Measurements from ENCODE around the gene BRIP1. TPM values are rescaled to one million over a fixed set of nuclear protein-coding genes. Genes with fewer than 3 reads are reported as not detected.

Gene BRIP1
- total RNA-seq, 1 donor from 2014 or later, result 5.2 TPM

DNA sequence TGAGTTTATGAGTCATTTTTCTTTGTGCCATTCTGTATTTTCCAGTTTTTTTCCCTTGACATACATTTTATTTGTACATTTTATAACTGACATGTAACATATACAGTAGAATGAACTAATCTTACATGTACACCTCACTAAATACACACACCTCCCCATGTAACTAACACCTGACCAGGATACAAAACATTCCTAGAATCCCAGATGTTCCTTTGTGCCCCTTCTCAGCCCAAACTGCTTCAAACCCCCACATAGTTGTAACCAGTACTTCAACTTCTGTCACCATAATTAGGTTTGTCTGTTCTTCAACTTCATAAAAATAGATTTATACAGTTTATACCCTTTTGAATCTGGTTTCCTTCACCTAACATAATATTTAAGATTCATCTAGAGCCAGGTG lies 73.5 kb downstream of the BRIP1 start:
- H3K27me3 ChIP-seq (ENCODE audit: control insufficient read depth, insufficient read depth, low read length), result no peaks in the 10 kb centered on the region
- no peaks in the 10 kb centered on the region for H3K36me3 ChIP-seq (ENCODE audit: control insufficient read depth, insufficient read depth, low read length)
- no peak overlapping the region for H3K4me3 ChIP-seq (ENCODE audit: low read depth, low read length)
- no peak for DNase-seq (ENCODE audit: low read depth)
- TF ChIP-seq, protein P1, sequence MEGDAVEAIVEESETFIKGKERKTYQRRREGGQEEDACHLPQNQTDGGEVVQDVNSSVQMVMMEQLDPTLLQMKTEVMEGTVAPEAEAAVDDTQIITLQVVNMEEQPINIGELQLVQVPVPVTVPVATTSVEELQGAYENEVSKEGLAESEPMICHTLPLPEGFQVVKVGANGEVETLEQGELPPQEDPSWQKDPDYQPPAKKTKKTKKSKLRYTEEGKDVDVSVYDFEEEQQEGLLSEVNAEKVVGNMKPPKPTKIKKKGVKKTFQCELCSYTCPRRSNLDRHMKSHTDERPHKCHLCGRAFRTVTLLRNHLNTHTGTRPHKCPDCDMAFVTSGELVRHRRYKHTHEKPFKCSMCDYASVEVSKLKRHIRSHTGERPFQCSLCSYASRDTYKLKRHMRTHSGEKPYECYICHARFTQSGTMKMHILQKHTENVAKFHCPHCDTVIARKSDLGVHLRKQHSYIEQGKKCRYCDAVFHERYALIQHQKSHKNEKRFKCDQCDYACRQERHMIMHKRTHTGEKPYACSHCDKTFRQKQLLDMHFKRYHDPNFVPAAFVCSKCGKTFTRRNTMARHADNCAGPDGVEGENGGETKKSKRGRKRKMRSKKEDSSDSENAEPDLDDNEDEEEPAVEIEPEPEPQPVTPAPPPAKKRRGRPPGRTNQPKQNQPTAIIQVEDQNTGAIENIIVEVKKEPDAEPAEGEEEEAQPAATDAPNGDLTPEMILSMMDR (IDR thresholded peaks at IDR 0.05; ENCODE audit: insufficient read depth, low read length, poor library complexity, severe bottlenecking), result no peak

DNA sequence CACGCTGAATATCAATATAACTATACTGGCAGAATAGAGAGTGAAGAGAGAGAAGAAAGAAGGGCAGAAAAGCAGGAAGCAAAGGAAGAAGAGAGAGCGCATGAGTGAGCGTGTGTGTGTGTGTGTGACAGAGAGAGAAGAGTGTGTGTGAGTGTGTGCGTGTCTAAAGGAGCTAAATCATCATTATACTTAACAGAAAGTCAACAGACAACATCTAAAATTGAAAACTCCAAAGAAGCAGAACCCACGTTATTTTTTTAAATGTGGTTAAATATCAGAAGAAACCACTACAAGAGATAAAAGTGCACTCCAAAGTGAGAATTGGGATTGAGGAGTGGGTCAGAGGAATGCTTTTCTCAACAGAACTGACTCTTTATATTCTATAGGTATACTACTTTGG lies 77.2 kb downstream of the BRIP1 start:
- TF ChIP-seq, protein P1 (IDR thresholded peaks at IDR 0.05; ENCODE audit: insufficient read depth, low read length, poor library complexity, severe bottlenecking), result no peak
- Histone ChIP-seq H3K4me3 (ENCODE audit: low read depth, low read length) (no peak overlapping the region), H3K27me3 (ENCODE audit: control insufficient read depth, insufficient read depth, low read length) (no peaks in the 10 kb centered on the region), H3K36me3 (ENCODE audit: control insufficient read depth, insufficient read depth, low read length) (no peaks in the 10 kb centered on the region)
- no peak for DNase-seq (ENCODE audit: low read depth)

DNA sequence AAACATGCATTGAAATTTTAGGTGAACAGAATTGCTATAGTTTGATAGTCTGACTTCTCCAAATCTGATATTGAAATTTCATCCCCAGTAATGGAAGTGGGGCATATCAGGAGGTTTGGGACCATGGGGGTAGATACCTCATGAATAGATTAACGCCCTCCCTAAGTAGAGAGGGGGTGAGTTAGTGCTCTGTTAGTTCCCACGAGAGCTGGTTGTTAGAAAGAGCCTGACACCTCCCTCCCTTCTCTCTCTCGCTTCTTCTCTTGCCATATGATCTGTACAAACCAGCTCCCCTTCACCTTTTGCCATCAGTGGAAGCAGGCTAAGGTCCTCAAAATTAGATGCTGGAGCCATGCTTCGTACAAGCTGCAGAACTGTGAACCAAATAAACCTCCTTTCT lies 78.8 kb downstream of the BRIP1 start:
- H3K27me3 ChIP-seq (ENCODE audit: control insufficient read depth, insufficient read depth, low read length), result no peaks in the 10 kb centered on the region
- H3K4me3 ChIP-seq (ENCODE audit: low read depth, low read length), result no peak overlapping the region
- DNase-seq (ENCODE audit: low read depth), result no peak
- TF ChIP-seq, protein P1 (IDR thresholded peaks at IDR 0.05; ENCODE audit: insufficient read depth, low read length, poor library complexity, severe bottlenecking), result no peak
- no peaks in the 10 kb centered on the region for H3K36me3 ChIP-seq (ENCODE audit: control insufficient read depth, insufficient read depth, low read length)

DNA sequence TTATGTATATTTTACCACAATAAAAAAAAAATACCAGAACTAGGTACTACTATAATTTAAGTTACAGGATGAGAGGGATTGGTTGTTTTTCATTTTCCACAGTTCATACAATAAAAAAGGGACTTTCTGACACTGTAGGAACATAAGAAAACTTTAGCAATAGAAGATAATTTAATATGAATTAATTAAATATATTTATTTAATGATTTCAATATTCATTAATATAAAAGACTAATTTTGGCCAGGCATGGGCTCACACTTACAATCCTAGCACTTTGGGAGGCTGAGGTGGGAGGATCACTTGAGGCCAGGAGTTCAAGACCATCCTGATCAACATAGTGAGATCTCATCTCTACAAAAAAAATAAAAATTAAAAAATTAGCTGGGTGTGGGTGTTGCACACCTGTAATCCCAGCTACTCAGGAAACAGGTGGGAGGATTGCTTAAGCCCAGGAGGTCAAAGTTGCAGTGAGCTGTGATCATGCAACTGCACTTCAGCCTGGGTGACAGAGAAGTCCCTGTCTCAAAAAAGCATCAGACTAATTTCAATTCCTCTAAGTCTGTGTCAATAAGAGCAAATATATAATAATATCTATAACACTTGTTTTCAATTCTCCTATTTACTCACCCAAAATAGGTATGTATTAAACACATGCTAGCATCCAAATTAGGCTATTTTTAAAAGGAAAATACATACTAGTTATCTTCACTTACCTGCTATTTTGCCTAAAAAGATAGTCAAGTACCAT lies 79.6 kb downstream of the BRIP1 start:
- Histone ChIP-seq H3K4me3 (ENCODE audit: low read depth, low read length) (no peak overlapping the region), H3K36me3 (ENCODE audit: control insufficient read depth, insufficient read depth, low read length) (no peaks in the 10 kb centered on the region), H3K27me3 (ENCODE audit: control insufficient read depth, insufficient read depth, low read length) (no peaks in the 10 kb centered on the region)
- DNase-seq (ENCODE audit: low read depth), result no peak
- TF ChIP-seq, protein P1 (IDR thresholded peaks at IDR 0.05; ENCODE audit: insufficient read depth, low read length, poor library complexity, severe bottlenecking), result no peak

DNA sequence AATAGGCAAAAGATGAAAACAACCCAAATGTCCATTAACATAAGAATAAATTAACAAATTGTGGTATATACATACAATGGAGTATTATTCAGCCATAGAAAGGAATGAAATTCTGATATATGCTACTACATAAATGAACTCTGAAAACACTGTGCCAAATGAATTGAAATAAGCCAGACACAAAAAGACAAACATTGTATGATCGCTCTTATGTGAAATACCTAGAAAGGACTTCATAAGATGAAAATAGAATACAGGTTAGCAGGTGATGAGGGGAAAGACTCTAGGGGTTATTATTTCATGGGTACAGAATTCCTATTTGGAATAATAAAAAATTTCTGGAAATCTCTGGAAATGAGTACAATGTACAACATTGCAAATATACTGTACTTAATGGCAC lies 80.2 kb downstream of the BRIP1 start:
- no peaks in the 10 kb centered on the region for H3K27me3 ChIP-seq (ENCODE audit: control insufficient read depth, insufficient read depth, low read length)
- no peak for DNase-seq (ENCODE audit: low read depth)
- TF ChIP-seq, protein P1 (IDR thresholded peaks at IDR 0.05; ENCODE audit: insufficient read depth, low read length, poor library complexity, severe bottlenecking), result no peak
- no peaks in the 10 kb centered on the region for H3K36me3 ChIP-seq (ENCODE audit: control insufficient read depth, insufficient read depth, low read length)
- no peak overlapping the region for H3K4me3 ChIP-seq (ENCODE audit: low read depth, low read length)

DNA sequence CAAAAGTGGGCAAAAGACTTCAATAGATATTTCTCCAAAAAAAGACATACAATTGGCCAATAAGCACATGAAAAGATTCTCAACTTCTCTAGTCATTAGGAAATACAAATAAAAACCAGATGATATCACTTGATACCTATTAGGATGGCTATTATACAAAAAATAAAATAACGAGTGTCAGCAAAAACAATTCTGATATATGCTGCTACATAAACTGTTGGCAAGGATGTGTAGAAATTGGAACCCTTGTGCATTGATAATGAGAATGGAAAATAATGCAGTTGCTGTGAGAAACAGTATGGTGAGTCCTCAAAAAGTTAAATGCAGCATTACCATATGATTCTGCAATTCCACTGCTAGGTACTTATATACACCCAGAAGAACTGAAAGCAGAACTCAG lies 80.6 kb downstream of the BRIP1 start:
- DNase-seq (ENCODE audit: low read depth), result no peak
- TF ChIP-seq, protein P1 (IDR thresholded peaks at IDR 0.05; ENCODE audit: insufficient read depth, low read length, poor library complexity, severe bottlenecking), result no peak
- no peaks in the 10 kb centered on the region for H3K27me3 ChIP-seq (ENCODE audit: control insufficient read depth, insufficient read depth, low read length)
- no peaks in the 10 kb centered on the region for H3K36me3 ChIP-seq (ENCODE audit: control insufficient read depth, insufficient read depth, low read length)
- no peak overlapping the region for H3K4me3 ChIP-seq (ENCODE audit: low read depth, low read length)
